NT2/D1 (cell line): ENCODE measurements around the gene LYPLA2.

ENCODE experiments used
- SUZ12 ChIP-seq: IDR thresholded peaks from 2 replicates; pipeline ENCODE4 v1.6.1; 2011; ENCODE audit not compliant: insufficient read length, insufficient read depth; ENCODE audit errors: extremely low read depth
- ZNF274 ChIP-seq: IDR thresholded peaks from 2 replicates; pipeline ENCODE4 v1.6.1; 2011; ENCODE audit warnings: mild to moderate bottlenecking, low read depth, low read length

- TF ChIP-seq SUZ12 = no peak
- TF ChIP-seq ZNF274 = no peak
Observed at GRCh38 chr1:23787701-23788100, 3.2 kb upstream of the LYPLA2 start.
